H1 (cell line): ENCODE measurements around the gene ATOH7. TPM values are rescaled to one million over a fixed set of nuclear protein-coding genes. Genes with fewer than 3 reads are reported as not detected.

ENCODE experiments used
- KDM4A ChIP-seq: IDR thresholded peaks from one replicate; pipeline ENCODE4 v1.7.1; 2012; ENCODE audit warnings: low read depth, mild to moderate bottlenecking, moderate library complexity, low read length, inconsistent platforms; ENCODE audit not compliant: severe bottlenecking
- NRF1 ChIP-seq: IDR thresholded peaks from 2 replicates; pipeline ENCODE4 v1.6.1; 2011; ENCODE audit warnings: mild to moderate bottlenecking, low read depth, low read length, improper control_type of control experiment
- polyA plus RNA-seq, 7 experiments: library from polyadenylated mRNA; depleted of rRNA in 3 of 7; stranded (reverse) in 5 of 7; unstranded in 2 of 7; fragments of >200 nt in 5 of 7; fragments of 200-250 nt in 2 of 7; gene quantifications; 1 replicate in 5 of 7; 2 replicates in 1 of 7; 4 replicates in 1 of 7; pipeline versions ENCODE4 v1.2.1 to v1.2.3, GENCODE V29; 2011 to 2013; ENCODE audit warnings: missing spikeins in 2 of 7, mixed read lengths in 2 of 7
- total RNA-seq: library from RNA; stranded (reverse); fragmentation: NEBNext Ultra II Directional; extraction: Animal tissue kit (Norgen Biotek cat#: 25700); gene quantifications from 2 replicates; pipeline ENCODE4 v1.2.1, GENCODE V29; 2021
- TF ChIP-seq, protein P1 (sequence below): IDR thresholded peaks from 2 replicates; pipeline ENCODE4 v1.6.1; 2011; ENCODE audit warnings: low read depth, mild to moderate bottlenecking, low read length; ENCODE audit not compliant: insufficient read depth

ATOH7 gene
- total and polyA plus RNA-seq, 2 of the 8 experiments (the other 6 are each of a cell fraction or from before 2014, with no cell fraction given): 0.39 to 1.0 TPM

DNA sequence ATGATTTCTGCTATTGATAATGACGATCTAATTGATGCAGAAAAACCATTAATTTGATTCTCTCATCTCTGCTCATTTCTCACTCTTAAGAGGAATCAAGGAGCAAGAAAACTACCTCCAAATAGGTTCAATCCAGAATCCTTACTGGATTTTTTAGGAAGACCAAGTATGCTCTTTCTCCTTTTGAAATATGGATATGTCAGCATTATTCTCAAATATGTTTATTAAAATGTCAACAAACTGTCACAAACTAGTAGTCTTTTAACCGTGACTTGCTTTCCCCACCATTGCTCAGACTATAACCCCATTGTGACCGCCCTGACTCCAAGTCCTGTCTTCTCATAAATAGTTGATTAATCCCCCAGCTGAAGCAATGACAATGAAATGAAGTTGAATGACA, 1.1 kb upstream of the ATOH7 start (continued):
- TF ChIP-seq, protein P1, sequence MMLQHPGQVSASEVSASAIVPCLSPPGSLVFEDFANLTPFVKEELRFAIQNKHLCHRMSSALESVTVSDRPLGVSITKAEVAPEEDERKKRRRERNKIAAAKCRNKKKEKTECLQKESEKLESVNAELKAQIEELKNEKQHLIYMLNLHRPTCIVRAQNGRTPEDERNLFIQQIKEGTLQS: no peak
- TF ChIP-seq KDM4A (no peak), NRF1 (no peak)
